Cerebellar nuclear complex (tissue), 1 donor: ENCODE measurements around the gene FBXL19.

ENCODE experiments used
- DNase-seq, 2 experiments: peaks; one replicate each; lab custom pipeline; 2025; lab: John Stamatoyannopoulos, UW

The FBXL19 gene

DNA sequence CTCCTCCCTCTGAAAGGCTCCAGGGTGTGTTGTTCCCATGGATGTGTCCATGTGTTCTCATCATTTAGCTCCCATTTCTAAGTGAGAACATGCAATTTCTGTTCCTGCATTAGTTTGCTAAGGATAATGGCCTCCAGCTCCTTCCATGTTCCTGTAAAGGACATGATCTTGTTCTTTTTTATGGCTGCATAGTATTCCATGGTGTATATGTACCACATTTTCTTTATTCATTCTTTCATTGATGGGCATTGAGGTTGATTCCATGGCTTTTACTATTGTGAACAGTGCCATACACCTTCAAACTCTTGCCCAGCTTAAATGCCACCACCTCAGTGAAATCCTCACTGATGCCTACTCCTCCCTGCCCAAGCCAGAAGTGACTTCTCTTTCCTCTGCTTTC, 21.0 kb downstream of the FBXL19 start:
- no peak for DNase-seq

GRCh38 chr16:30946671-30947540, 23.5 kb downstream of the FBXL19 start:
- DNase-seq, result no peak

DNA sequence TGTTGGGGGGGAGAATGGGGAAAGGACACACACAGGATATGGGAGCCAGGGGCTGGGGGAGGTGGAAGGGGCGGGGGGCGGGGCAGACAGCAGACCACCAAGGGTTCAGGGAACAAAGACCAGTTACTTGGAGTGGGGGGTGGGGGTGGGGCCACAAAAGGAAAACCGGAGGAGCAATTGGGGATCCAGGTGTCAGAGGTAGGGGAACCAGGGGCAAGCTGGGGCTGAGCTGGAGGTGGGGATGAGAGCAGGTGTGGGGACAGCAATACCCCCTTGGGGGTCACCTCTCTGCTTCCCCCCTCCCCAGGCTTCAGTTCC, 24.1 kb downstream of the FBXL19 start:
- DNase-seq, result no peak

GRCh38 chr16:30947859-30948666, 24.7 kb downstream of the FBXL19 start:
- DNase-seq, result peak; percentile 92 to 97

DNA sequence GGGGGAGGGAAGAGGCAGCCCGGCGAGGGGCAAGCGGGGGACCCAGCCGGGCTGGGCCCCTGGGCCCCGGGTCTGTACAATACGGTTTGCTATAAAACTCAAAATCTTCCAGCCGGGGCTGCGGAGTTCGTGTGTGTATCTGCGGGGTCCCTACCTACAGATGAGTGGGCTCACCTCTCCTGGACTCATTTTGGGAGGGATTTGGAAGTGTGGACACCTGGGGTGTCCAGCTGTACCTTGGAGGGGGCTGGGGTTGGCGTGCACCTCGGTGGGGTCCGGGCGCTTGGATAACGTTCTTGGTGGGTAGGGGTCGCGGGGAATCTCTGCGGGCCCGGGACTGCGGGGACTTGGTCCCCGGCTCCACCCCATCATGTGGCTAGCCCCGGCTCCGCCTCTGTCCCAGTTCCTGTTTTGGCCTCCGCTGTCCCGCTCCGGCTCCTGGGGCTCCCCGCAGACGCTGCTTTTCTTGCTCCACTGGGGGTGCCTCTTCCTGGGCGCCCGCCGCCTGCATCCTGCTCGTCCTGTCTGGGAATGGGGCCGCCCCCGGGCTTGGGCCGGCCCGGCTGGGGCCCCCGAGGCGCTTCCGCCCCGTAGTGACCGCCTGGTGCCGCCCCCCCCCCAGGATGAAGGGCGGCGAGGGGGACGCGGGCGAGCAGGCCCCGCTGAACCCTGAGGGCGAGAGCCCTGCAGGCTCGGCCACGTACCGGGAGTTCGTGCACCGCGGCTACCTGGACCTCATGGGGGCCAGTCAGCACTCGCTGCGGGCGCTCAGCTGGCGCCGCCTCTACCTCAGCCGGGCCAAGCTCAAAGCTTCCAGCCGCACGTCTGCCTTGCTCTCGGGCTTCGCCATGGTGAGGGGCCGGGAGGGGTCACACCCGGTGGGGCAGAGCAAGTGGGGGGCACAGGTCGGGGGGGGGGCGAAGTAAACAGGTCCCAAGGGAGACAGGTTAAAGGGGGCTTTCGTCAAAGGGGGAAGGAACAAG, 25.6 kb downstream of the FBXL19 start, which contains the start of gene ORAI3:
Gene ORAI3 (plus strand): TSS at position 402 of the 983 bp plus-strand sequence. CDS start 222 bp downstream, at position 624.
- DNase-seq, result peak in 1 of 2 experiments; percentile 18

GRCh38 chr16:30949650-30950515, 26.5 kb downstream of the FBXL19 start:
- no peak for DNase-seq

- no peak for DNase-seq
Observed at GRCh38 chr16:30950516-30951065, 27.2 kb downstream of the FBXL19 start.

- no peak for DNase-seq
Observed at GRCh38 chr16:30951193-30951592, 27.8 kb downstream of the FBXL19 start.

DNA sequence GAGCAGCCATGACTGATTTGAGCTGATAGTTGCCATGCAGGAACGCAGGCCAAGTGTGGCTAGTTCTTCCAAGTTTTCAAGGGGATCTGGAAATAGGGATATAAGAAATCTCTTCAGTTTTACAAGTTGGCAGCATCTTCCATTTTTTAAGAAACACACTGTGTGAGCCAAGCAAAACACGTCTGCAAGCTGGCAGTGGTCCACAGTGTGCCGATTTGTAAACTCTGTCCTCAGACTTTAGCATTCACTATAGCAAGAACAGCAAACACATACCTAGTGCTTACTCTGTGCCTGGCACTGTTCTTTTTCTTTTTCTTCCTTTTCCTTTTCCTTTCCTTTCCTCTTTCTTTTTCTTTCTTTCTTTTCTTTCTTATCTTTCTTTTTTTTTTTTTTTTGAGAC, 28.4 kb downstream of the FBXL19 start:
- DNase-seq, result no peak

GRCh38 chr16:30953111-30953510, 29.7 kb downstream of the FBXL19 start:
- no peak for DNase-seq

- peak in 1 of 2 experiments; percentile 31 for DNase-seq
Observed at GRCh38 chr16:30953511-30954124, 30.2 kb downstream of the FBXL19 start.

GRCh38 chr16:30954993-30955392, 31.6 kb downstream of the FBXL19 start:
- no peak for DNase-seq

- DNase-seq, result peak in 1 of 2 experiments; percentile 37
Observed at GRCh38 chr16:30956601-30957455, 33.5 kb downstream of the FBXL19 start.

DNA sequence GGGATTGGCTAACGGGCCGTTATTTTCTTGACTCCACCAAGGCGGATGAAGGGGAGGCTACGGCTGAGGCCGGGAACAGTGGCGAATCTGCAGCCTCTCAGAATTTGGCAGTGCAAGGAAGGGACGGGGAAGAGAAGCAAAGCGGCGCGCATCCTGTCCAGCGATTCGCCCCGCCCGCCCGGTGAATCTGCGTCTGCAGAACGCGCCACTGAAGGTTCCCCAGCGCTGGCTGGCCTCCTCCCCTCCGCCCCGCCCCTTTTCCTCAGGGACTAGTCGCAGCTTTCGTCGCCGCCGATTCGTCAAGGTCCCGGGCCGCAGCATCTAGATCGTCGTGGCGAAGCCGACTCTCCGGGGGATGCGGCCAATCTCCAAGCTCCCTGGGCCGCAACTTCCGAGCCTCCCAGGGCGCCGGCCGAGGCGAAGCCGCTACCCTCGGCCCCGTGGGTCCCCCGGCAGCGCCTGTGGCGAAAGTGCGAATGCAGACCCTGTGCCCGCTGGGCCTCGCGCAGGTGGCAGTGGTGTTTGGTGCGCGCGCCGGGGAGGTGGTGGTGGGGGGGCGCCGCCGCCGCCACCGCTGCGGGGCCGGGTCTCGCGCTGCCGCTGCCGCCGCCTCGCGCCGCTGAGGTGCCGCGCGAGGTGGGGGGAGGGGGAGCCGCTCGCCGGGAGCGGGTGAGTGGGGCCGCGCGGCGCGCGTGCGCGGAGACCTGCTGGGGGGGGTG, 34.2 kb downstream of the FBXL19 start, which contains the start of gene SETD1A:
Gene SETD1A (plus strand): TSS at position 299 of the 719 bp plus-strand sequence. CDS start 978 bp downstream, outside the sequence.
- DNase-seq, result peak; percentile 60 to 65

- no peak for DNase-seq
Observed at GRCh38 chr16:30958175-30959079, 35.1 kb downstream of the FBXL19 start.

DNA sequence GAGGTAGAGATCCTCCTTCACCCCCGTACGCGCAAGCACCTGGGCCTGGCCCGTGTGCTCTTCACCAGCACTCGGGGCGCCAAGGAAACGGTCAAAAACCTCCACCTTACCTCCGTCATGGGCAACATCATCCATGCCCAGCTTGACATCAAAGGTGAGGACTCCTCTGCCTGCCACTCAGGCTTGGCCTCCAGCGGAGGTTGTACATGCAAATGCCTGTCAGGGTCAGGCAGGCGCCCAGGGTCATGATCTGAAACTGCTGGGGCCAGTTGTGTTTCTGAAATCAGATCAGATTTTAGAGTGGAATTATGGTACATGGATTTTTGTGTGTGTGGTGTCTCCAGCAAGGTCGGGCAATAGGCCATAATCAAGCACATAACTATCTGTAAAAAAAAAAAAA, 38.0 kb downstream of the FBXL19 start:
- DNase-seq, result no peak

- DNase-seq, result no peak
Observed at GRCh38 chr16:30963925-30964511, 40.6 kb downstream of the FBXL19 start.
